HCT116 (cell line): ENCODE measurements around the gene SMYD3. TPM values are rescaled to one million over a fixed set of nuclear protein-coding genes. Genes with fewer than 3 reads are reported as not detected.

Experiments used
- ATAC-seq: fragments of 200-7000 bp; cut with Tn5 transposase; 2 replicates; pipeline ENCODE4 v1.9.1; 2020; ENCODE audit warnings: mild to moderate bottlenecking, moderate library complexity
- BruUV-seq: library from RNA; stranded (reverse); fragments of 400-500 nt; replicated peaks from 2 replicates; lab custom pipeline; 2021; lab: Mats Ljungman, UMichigan
- CTCF ChIA-PET: fragments of 300-600 bp; sonication (Branson Sonifier 250); formaldehyde crosslinking; loops from one replicate; lab custom pipeline; 2021; ENCODE audit warnings: antibody characterized with exemption; lab: Charles Lee
- POLR2A ChIA-PET: fragments of 300-600, 350-600 bp; sonication (Branson Sonifier 250); formaldehyde crosslinking; loops from one replicate; lab custom pipeline; 2021; ENCODE audit warnings: antibody characterized with exemption; lab: Charles Lee
- RAD21 ChIA-PET, 2 experiments: fragments of 300-600 bp; sonication (Branson Sonifier 250); formaldehyde crosslinking; loops; one replicate each; lab custom pipeline; 2023; ENCODE audit warnings: low total read pairs in 2 of 2; ENCODE audit not compliant: uncharacterized antibody in 2 of 2, unreplicated experiment in 2 of 2, low non-redundant PET in 1 of 2; lab: Charles Lee
- DNase-seq: peaks from one replicate; pipeline ENCODE4 v3.0.0-alpha.2; 2010; ENCODE audit warnings: low read depth, low spot score
- H2AFZ ChIP-seq: fragments of 200-600 bp; shearing (Covaris generic), sonication (generic); 2 replicates; pipeline ENCODE4 v1.6.1; 2017; ENCODE audit warnings: low read depth, mixed run types, mixed read lengths, antibody characterized with exemption, low read length; ENCODE audit not compliant: poor library complexity, severe bottlenecking
- H3K27ac ChIP-seq: 2 replicates; pipeline ENCODE4 v1.5.1; 2012; ENCODE audit warnings: low read depth, low read length
- H3K27me3 ChIP-seq: fragments of 200-600 bp; sonication (generic); 2 replicates; pipeline ENCODE4 v1.6.1; 2016; ENCODE audit warnings: mixed run types, low read length, mixed read lengths; ENCODE audit not compliant: insufficient read depth
- H3K36me3 ChIP-seq, 2 experiments: fragments of 200-500 bp in 1 of 2; fragments of 200-600 bp in 1 of 2; sonication (Bioruptor generic) in 1 of 2; sonication (generic) in 1 of 2; 2 replicates each; pipeline versions ENCODE4 v1.5.1 to v1.6.1; 2014 to 2016; ENCODE audit warnings: low read length in 2 of 2, inconsistent platforms in 1 of 2, mixed read lengths in 1 of 2, mixed run types in 1 of 2; ENCODE audit not compliant: insufficient read depth in 2 of 2, control insufficient read depth in 1 of 2
- H3K4me1 ChIP-seq, 2 experiments: fragments of 200-600 bp in 1 of 2; sonication (generic) in 1 of 2; 2 replicates each; pipeline versions ENCODE4 v1.5.1 to v1.6.1; 2012 to 2017; ENCODE audit warnings: low read length in 2 of 2, inconsistent platforms in 1 of 2, mild to moderate bottlenecking in 1 of 2, mixed read lengths in 1 of 2, mixed run types in 1 of 2, moderate library complexity in 1 of 2; ENCODE audit not compliant: insufficient read depth in 2 of 2, control insufficient read depth in 1 of 2
- H3K4me2 ChIP-seq: fragments of 200-600 bp; sonication (generic); 2 replicates; pipeline ENCODE4 v1.6.1; 2017; ENCODE audit warnings: mixed run types, low read length, mixed read lengths
- H3K4me3 ChIP-seq, 2 experiments: fragments of 200-600 bp in 1 of 2; sonication (generic) in 1 of 2; replicated peaks in 1 of 2; 2 replicates each; pipeline ENCODE4 v1.5.1; 2011 to 2016; ENCODE audit warnings: low read length in 2 of 2, control low read depth in 1 of 2, low read depth in 1 of 2, mild to moderate bottlenecking in 1 of 2, mixed read lengths in 1 of 2, mixed run types in 1 of 2
- H3K79me2 ChIP-seq: fragments of 200-600 bp; sonication (generic); 2 replicates; pipeline ENCODE4 v1.6.1; 2017; ENCODE audit warnings: mild to moderate bottlenecking, mixed run types, low read length, moderate library complexity, mixed read lengths; ENCODE audit not compliant: insufficient read depth
- H3K9ac ChIP-seq: fragments of 200-600 bp; sonication (generic); 2 replicates; pipeline ENCODE4 v1.6.1; 2016; ENCODE audit warnings: low read length, mixed read lengths
- H3K9me2 ChIP-seq: fragments of 200-600 bp; sonication (generic), shearing (Covaris generic); 2 replicates; pipeline ENCODE4 v1.6.1; 2017; ENCODE audit warnings: mixed run types, mild to moderate bottlenecking, moderate library complexity; ENCODE audit not compliant: insufficient read depth
- H3K9me3 ChIP-seq, 2 experiments: fragments of 200-500 bp in 1 of 2; fragments of 200-600 bp in 1 of 2; sonication (Bioruptor generic) in 1 of 2; sonication (generic) in 1 of 2; 2 replicates each; pipeline ENCODE4 v1.6.1; 2014 to 2017; ENCODE audit warnings: low read length in 2 of 2, mixed read lengths in 2 of 2, inconsistent platforms in 1 of 2, low read depth in 1 of 2, mild to moderate bottlenecking in 1 of 2, mixed run types in 1 of 2, moderate library complexity in 1 of 2; ENCODE audit not compliant: control insufficient read depth in 1 of 2, insufficient read depth in 1 of 2
- H4K20me1 ChIP-seq: fragments of 200-600 bp; sonication (generic), shearing (Covaris generic); 2 replicates; pipeline ENCODE4 v1.6.1; 2017; ENCODE audit warnings: mixed run types, mild to moderate bottlenecking, moderate library complexity; ENCODE audit not compliant: insufficient read depth
- CEBPB ChIP-seq: IDR thresholded peaks from 2 replicates; pipeline ENCODE4 v1.6.1; 2012; ENCODE audit warnings: low read depth
- EGR1 ChIP-seq: IDR thresholded peaks from 2 replicates; pipeline ENCODE4 v1.6.1; 2012; ENCODE audit warnings: low read depth
- ELF1 ChIP-seq: IDR thresholded peaks from 2 replicates; pipeline ENCODE4 v1.6.1; 2012; ENCODE audit warnings: low read depth, borderline replicate concordance
- EZH2 ChIP-seq: fragments of 200-600 bp; sonication (generic); IDR thresholded peaks from 2 replicates; pipeline ENCODE4 v1.6.1; 2017; ENCODE audit warnings: antibody characterized with exemption, mixed run types
- EZH2phosphoT487 ChIP-seq: fragments of 200-600 bp; IDR thresholded peaks from 2 replicates; pipeline ENCODE4 v1.6.1; 2018; ENCODE audit warnings: antibody characterized with exemption, borderline replicate concordance
- JUND ChIP-seq: IDR thresholded peaks from 2 replicates; pipeline ENCODE4 v1.6.1; 2012
- POLR2A ChIP-seq: IDR thresholded peaks from 2 replicates; pipeline ENCODE4 v1.7.0; 2011; ENCODE audit warnings: borderline replicate concordance; ENCODE audit not compliant: insufficient read depth, insufficient read length; ENCODE audit errors: extremely low read depth
- POLR2AphosphoS5 ChIP-seq: IDR thresholded peaks from 2 replicates; pipeline ENCODE4 v1.6.1; 2011; ENCODE audit warnings: mild to moderate bottlenecking, low read depth, low read length, moderate library complexity
- RAD21 ChIP-seq: IDR thresholded peaks from 2 replicates; pipeline ENCODE4 v1.6.1; 2012; ENCODE audit warnings: low read depth, mild to moderate bottlenecking
- SIN3A ChIP-seq: IDR thresholded peaks from 2 replicates; pipeline ENCODE4 v1.6.1; 2012; ENCODE audit warnings: low read depth
- SP1 ChIP-seq: IDR thresholded peaks from 2 replicates; pipeline ENCODE4 v1.6.1; 2012; ENCODE audit warnings: low read depth
- TCF7L2 ChIP-seq: IDR thresholded peaks from 2 replicates; pipeline ENCODE4 v1.7.0; 2011; ENCODE audit warnings: borderline replicate concordance, inconsistent platforms; ENCODE audit not compliant: insufficient read depth, insufficient read length; ENCODE audit errors: extremely low read depth
- YY1 ChIP-seq: IDR thresholded peaks from 2 replicates; pipeline ENCODE4 v1.6.1; 2011; ENCODE audit warnings: low read length, low read depth, moderate library complexity, mild to moderate bottlenecking; ENCODE audit not compliant: insufficient replicate concordance; ENCODE audit errors: extremely low read depth
- ZFX ChIP-seq: fragments of 450-650 bp; IDR thresholded peaks from 2 replicates; pipeline ENCODE4 v1.6.1; 2017
- ZNF274 ChIP-seq: fragments of 200-500 bp; sonication (Bioruptor generic); IDR thresholded peaks from 2 replicates; pipeline ENCODE4 v1.6.1; 2014; ENCODE audit warnings: mild to moderate bottlenecking, low read depth, low read length, inconsistent platforms
- intact Hi-C: fragments of 100-400 bp; cut with micrococcal nuclease; formaldehyde crosslinking; loops from 2 replicates; pipeline ENCODE4 v1.10.0; 2022
- total RNA-seq: library from RNA; stranded (reverse); gene quantifications from one replicate; pipeline ENCODE4 v1.2.1, GENCODE V29; 2021; ENCODE audit not compliant: unreplicated experiment
- TF ChIP-seq, protein P1 (sequence below), 3 experiments: fragments of 200-600 bp in 1 of 3; sonication (generic) in 1 of 3; IDR thresholded peaks in 2 of 3; conservative IDR thresholded peaks in 1 of 3; 2 replicates each; pipeline ENCODE4 v1.5.1; 2012 to 2017; ENCODE audit warnings: low read depth in 2 of 3, low read length in 2 of 3, antibody characterized with exemption in 1 of 3, borderline replicate concordance in 1 of 3, control low read depth in 1 of 3, mild to moderate bottlenecking in 1 of 3, mixed read lengths in 1 of 3, mixed run types in 1 of 3, moderate library complexity in 1 of 3; ENCODE audit not compliant: insufficient read depth in 1 of 3
- TF ChIP-seq, protein P2 (sequence below): IDR thresholded peaks from 2 replicates; pipeline ENCODE4 v1.6.1; 2012
- TF ChIP-seq, protein P3 (sequence below): IDR thresholded peaks from 2 replicates; pipeline ENCODE4 v1.6.1; 2012
- TF ChIP-seq, protein P4 (sequence below): IDR thresholded peaks from 2 replicates; pipeline ENCODE4 v1.6.1; 2012; ENCODE audit warnings: low read depth

The SMYD3 gene
- total RNA-seq, 1 experiment from 2014 or later, result 33.6 TPM

DNA sequence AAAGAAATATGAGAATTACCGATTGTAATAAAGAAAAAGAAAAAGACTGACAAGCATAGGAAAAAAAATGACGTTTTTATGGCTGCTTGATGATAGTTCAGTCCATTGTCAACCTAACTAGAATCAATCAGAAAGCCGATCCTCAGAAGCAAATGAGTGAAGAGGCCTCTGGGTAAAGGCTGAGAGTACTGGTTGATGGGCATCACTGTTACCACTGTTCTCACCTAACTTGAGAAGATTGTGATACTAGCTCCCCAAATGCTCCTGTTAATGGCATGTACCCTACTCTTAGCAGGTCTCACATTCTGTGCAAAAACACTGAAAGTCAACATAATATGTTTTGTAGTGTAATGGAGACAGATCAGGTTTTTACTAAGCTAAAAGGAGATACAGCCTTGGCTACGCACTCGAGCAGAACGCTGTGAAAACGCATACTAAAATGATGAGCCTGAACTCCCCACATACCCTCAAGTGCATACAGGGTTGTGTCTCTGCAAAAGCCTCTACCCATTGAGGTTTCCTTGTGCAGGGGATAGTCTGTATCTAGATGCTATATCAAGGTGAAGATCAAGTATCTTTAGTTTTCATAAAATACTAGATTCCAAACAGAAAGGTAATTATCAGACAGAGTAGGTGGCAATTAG is 554.6 kb downstream of the SMYD3 start:
- H3K9ac ChIP-seq, result no peak overlapping the region
- no peak overlapping the region for H3K4me3 ChIP-seq
- intact Hi-C loops, result no loop called here
- no peak overlapping the region for H2AFZ ChIP-seq
- ChIA-PET RAD21 (no interaction called here), POLR2A (no interaction called here), CTCF (no interaction called here)
- no peak for TF ChIP-seq JUND
- TF ChIP-seq SP1, result no peak
- TF ChIP-seq EZH2phosphoT487, result no peak
- no peak for TF ChIP-seq EZH2
- TF ChIP-seq, protein P1, sequence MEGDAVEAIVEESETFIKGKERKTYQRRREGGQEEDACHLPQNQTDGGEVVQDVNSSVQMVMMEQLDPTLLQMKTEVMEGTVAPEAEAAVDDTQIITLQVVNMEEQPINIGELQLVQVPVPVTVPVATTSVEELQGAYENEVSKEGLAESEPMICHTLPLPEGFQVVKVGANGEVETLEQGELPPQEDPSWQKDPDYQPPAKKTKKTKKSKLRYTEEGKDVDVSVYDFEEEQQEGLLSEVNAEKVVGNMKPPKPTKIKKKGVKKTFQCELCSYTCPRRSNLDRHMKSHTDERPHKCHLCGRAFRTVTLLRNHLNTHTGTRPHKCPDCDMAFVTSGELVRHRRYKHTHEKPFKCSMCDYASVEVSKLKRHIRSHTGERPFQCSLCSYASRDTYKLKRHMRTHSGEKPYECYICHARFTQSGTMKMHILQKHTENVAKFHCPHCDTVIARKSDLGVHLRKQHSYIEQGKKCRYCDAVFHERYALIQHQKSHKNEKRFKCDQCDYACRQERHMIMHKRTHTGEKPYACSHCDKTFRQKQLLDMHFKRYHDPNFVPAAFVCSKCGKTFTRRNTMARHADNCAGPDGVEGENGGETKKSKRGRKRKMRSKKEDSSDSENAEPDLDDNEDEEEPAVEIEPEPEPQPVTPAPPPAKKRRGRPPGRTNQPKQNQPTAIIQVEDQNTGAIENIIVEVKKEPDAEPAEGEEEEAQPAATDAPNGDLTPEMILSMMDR (IDR thresholded peaks at IDR 0.05 in 2 of 3, conservative IDR thresholded peaks at IDR 0.05 in 1 of 3; ENCODE audit: borderline replicate concordance in 1 of 3, insufficient read depth in 1 of 3, low read depth in 2 of 3, low read length in 2 of 3), result no peak
- TF ChIP-seq EGR1, result no peak
- no peak for TF ChIP-seq ZFX
- TF ChIP-seq SIN3A, result no peak
- TF ChIP-seq, protein P2, sequence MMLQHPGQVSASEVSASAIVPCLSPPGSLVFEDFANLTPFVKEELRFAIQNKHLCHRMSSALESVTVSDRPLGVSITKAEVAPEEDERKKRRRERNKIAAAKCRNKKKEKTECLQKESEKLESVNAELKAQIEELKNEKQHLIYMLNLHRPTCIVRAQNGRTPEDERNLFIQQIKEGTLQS, result no peak
- no peak for TF ChIP-seq YY1
- TF ChIP-seq, protein P3, sequence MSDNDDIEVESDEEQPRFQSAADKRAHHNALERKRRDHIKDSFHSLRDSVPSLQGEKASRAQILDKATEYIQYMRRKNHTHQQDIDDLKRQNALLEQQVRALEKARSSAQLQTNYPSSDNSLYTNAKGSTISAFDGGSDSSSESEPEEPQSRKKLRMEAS, result no peak
- TF ChIP-seq POLR2AphosphoS5, result no peak
- no peak for TF ChIP-seq CEBPB
- no peak for TF ChIP-seq POLR2A
- TF ChIP-seq ELF1, result no peak
- TF ChIP-seq TCF7L2, result no peak
- TF ChIP-seq RAD21, result no peak
- TF ChIP-seq, protein P4, sequence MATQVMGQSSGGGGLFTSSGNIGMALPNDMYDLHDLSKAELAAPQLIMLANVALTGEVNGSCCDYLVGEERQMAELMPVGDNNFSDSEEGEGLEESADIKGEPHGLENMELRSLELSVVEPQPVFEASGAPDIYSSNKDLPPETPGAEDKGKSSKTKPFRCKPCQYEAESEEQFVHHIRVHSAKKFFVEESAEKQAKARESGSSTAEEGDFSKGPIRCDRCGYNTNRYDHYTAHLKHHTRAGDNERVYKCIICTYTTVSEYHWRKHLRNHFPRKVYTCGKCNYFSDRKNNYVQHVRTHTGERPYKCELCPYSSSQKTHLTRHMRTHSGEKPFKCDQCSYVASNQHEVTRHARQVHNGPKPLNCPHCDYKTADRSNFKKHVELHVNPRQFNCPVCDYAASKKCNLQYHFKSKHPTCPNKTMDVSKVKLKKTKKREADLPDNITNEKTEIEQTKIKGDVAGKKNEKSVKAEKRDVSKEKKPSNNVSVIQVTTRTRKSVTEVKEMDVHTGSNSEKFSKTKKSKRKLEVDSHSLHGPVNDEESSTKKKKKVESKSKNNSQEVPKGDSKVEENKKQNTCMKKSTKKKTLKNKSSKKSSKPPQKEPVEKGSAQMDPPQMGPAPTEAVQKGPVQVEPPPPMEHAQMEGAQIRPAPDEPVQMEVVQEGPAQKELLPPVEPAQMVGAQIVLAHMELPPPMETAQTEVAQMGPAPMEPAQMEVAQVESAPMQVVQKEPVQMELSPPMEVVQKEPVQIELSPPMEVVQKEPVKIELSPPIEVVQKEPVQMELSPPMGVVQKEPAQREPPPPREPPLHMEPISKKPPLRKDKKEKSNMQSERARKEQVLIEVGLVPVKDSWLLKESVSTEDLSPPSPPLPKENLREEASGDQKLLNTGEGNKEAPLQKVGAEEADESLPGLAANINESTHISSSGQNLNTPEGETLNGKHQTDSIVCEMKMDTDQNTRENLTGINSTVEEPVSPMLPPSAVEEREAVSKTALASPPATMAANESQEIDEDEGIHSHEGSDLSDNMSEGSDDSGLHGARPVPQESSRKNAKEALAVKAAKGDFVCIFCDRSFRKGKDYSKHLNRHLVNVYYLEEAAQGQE, result no peak
- no peak for TF ChIP-seq ZNF274
- H3K4me1 ChIP-seq, result no peaks in the 10 kb centered on the region
- H3K9me3 ChIP-seq, result no peaks in the 10 kb centered on the region
- H3K79me2 ChIP-seq, result no peaks in the 10 kb centered on the region
- BruUV-seq, result no TSS peak
- DNase-seq (no peak), ATAC-seq (no peak)
- no peak overlapping the region for H3K4me2 ChIP-seq
- H3K27me3 ChIP-seq, result no peaks in the 10 kb centered on the region
- H3K27ac ChIP-seq, result no peak overlapping the region
- H3K36me3 ChIP-seq, result no peaks in the 10 kb centered on the region
- no peaks in the 10 kb centered on the region for H4K20me1 ChIP-seq
- H3K9me2 ChIP-seq, result no peaks in the 10 kb centered on the region
